Neural crest cell (in vitro differentiated cells): ENCODE measurements around the gene GABBR2. TPM values are rescaled to one million over a fixed set of nuclear protein-coding genes. Genes with fewer than 3 reads are reported as not detected.

ENCODE experiments used
- DNase-seq: peaks from one replicate; pipeline ENCODE4 v3.0.0; 2021; ENCODE audit warnings: low read depth, mixed read lengths, low spot score
- H3K27ac Mint-ChIP-seq: one replicate; pipeline ENCODE4 v1.8.0; 2021; ENCODE audit warnings: mild to moderate bottlenecking, mixed read lengths; ENCODE audit not compliant: unreplicated experiment
- H3K27me3 Mint-ChIP-seq: 2 replicates; pipeline ENCODE4 v1.8.0; 2021; ENCODE audit warnings: low read depth, mild to moderate bottlenecking, mixed read lengths
- H3K36me3 Mint-ChIP-seq: 2 replicates; pipeline ENCODE4 v1.8.0; 2021; ENCODE audit warnings: low read depth, mild to moderate bottlenecking, mixed read lengths
- H3K4me1 Mint-ChIP-seq: 2 replicates; pipeline ENCODE4 v1.8.0; 2021; ENCODE audit warnings: mixed read lengths
- H3K4me3 Mint-ChIP-seq: one replicate; pipeline ENCODE4 v1.8.0; 2021; ENCODE audit warnings: mild to moderate bottlenecking, mixed read lengths
- H3K9me3 Mint-ChIP-seq: 2 replicates; pipeline ENCODE4 v1.8.0; 2021; ENCODE audit warnings: mixed read lengths
- total RNA-seq: library from RNA; stranded (reverse); gene quantifications from 2 replicates; pipeline ENCODE4 v1.2.1, GENCODE V29; 2021
- TF ChIP-seq, protein P1 (sequence below): fragments of 200-600 bp; sonication (generic); conservative IDR thresholded peaks from 2 replicates; pipeline ENCODE4 v1.5.0; 2021; ENCODE audit warnings: antibody characterized with exemption, mild to moderate bottlenecking

GABBR2 gene
- total RNA-seq, 1 donor from 2014 or later: 0.84 TPM

DNA sequence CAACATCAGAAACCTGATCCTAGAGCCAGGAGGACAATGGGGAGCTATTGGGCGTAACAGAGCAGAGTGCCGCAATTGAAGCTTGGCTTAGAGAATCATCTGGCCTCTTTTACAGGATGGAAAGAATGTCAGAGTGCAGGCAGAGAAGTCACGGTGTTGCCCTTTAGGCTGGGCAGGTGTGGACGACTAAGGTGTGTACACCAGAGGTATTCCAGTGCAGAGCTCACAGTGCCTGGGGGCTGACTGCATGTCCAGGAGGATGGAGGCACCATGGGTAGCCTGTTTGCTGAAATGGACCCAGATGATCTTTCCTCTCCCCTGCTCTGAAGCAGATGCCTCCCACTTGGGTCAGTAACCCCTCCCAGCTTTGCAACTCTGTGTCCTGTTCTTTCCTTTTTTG, 404.4 kb downstream of the GABBR2 start:
- TF ChIP-seq, protein P1, sequence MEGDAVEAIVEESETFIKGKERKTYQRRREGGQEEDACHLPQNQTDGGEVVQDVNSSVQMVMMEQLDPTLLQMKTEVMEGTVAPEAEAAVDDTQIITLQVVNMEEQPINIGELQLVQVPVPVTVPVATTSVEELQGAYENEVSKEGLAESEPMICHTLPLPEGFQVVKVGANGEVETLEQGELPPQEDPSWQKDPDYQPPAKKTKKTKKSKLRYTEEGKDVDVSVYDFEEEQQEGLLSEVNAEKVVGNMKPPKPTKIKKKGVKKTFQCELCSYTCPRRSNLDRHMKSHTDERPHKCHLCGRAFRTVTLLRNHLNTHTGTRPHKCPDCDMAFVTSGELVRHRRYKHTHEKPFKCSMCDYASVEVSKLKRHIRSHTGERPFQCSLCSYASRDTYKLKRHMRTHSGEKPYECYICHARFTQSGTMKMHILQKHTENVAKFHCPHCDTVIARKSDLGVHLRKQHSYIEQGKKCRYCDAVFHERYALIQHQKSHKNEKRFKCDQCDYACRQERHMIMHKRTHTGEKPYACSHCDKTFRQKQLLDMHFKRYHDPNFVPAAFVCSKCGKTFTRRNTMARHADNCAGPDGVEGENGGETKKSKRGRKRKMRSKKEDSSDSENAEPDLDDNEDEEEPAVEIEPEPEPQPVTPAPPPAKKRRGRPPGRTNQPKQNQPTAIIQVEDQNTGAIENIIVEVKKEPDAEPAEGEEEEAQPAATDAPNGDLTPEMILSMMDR: no peak
- Mint-ChIP-seq H3K36me3 (no peaks in the 10 kb centered on the region), H3K4me1 (peaks cover 16% of the 10 kb centered on the region), H3K27ac (no peak overlapping the region), H3K27me3 (no peaks in the 10 kb centered on the region), H3K4me3 (no peak overlapping the region), H3K9me3 (no peaks in the 10 kb centered on the region)
- no peak for DNase-seq

DNA sequence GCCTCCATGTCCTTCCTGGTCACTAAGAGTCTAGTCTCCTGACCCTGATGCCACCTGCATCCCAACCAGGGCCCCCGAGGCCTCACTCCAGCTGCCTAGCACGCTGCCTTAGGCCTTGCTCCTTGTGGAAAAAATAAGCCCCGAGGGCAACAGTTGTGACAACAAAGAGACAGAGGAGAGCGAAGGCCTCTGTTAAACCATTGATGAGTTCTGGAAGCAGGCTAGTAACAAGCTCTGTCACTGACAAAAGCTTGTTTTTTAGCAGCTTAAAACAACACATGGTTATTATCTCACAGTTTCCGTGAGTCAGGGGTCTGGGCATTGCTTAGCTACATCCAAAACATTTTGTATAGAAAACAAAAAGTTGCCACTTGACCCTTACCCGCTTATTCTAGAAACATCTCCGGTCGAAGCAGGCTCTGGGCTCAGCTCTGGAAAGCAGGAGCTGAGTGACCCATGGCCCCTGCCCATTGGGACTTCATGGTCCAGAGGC, 405.1 kb downstream of the GABBR2 start:
- Mint-ChIP-seq H3K27me3 (no peaks in the 10 kb centered on the region), H3K4me3 (no peak overlapping the region), H3K27ac (peak overlapping the region; percentile 6), H3K9me3 (no peaks in the 10 kb centered on the region), H3K4me1 (peaks cover 16% of the 10 kb centered on the region), H3K36me3 (no peaks in the 10 kb centered on the region)
- peak; percentile 10 for DNase-seq
- TF ChIP-seq, protein P1: no peak

DNA sequence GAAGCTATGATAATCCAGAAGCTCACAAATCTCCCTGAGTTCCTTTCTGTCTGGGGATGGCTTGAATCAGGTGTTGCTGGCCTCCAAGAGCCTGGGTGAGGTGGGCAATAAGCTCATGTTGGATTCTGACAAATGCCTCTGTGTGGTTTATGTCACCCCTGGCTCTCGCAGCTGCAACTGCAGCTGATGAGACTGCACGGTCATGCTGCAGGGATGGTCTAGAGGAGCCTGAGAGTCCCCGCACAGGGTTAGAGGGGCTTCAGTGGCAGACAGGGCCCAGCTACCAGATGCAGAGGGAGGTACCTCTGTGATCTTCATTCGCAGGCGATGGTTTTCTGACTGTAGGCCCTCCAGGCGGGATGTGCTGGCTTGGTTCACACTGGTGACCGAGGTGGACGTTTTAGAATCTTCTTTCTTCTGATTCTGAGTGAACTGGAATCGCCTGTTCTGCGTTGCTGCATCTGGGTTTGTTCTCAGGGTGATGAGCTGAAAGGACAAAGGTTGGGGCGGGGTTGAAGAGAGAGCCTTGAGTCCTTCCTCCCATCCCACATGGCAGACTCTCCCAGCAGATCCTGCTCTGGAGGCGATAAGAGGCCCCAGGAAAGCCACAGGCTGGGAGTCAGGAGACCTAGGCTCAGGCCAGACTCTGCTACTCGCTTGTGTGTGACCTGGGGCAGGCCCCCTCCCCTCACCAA, 405.6 kb downstream of the GABBR2 start:
- peak overlapping the region; percentile 17 for H3K27ac Mint-ChIP-seq
- peaks cover 16% of the 10 kb centered on the region for H3K4me1 Mint-ChIP-seq
- no peak for DNase-seq
- no peaks in the 10 kb centered on the region for H3K9me3 Mint-ChIP-seq
- TF ChIP-seq, protein P1: no peak
- H3K4me3 Mint-ChIP-seq: no peak overlapping the region
- no peaks in the 10 kb centered on the region for H3K27me3 Mint-ChIP-seq
- H3K36me3 Mint-ChIP-seq: no peaks in the 10 kb centered on the region

DNA sequence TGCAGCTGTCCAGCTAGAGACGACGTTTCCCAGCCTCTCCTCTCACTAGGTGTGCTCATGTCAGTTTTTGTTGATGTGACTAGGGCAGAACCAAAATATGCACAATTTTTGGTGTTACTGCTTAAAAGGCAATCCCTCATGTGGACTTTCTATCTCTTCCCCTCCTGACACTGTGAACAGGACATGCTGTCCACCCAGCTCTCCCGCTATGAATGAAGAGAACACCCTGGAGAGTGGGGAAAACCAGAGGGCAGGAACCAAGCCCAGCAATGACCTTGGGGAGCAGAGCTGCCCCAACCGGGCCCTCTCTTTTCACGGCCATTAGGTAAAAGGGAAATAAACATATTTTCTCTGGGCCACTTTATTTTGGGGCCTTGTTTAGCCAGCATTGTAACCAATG, 406.6 kb downstream of the GABBR2 start:
- Mint-ChIP-seq H3K27ac (no peak overlapping the region), H3K27me3 (no peaks in the 10 kb centered on the region), H3K36me3 (no peaks in the 10 kb centered on the region), H3K4me3 (no peak overlapping the region), H3K9me3 (no peaks in the 10 kb centered on the region), H3K4me1 (peaks cover 16% of the 10 kb centered on the region)
- no peak for DNase-seq
- TF ChIP-seq, protein P1: no peak

DNA sequence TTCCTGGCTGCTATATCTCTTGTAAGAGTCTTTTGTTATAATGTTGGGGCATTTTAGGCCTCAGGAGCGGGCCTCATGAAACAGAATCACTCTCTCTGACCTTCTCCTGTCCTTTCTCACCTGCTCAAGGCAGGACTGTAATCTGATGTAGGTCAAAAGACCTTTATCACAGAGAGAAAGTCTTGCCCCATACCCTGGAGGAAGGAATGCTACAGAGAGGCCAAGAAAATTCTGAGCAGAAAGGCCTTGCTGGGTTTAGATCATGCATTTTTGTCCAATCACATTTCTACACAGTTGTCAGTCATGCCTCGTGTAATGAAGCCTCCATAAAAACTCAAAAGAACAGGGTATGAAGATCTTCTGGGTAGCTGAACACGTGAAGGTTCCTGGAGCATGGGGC, 408.1 kb downstream of the GABBR2 start:
- Mint-ChIP-seq H3K27me3 (no peaks in the 10 kb centered on the region), H3K36me3 (no peaks in the 10 kb centered on the region), H3K9me3 (no peaks in the 10 kb centered on the region), H3K27ac (no peak overlapping the region), H3K4me3 (no peak overlapping the region), H3K4me1 (peaks cover 16% of the 10 kb centered on the region)
- no peak for DNase-seq
- TF ChIP-seq, protein P1: no peak
